Measurements from ENCODE around the gene LINGO3.
"Not testable (repeated sequence)": the region's sequence is repeated elsewhere in the genome, so short reads cannot be mapped to it uniquely, and the experiment has no call there.

The LINGO3 gene

DNA sequence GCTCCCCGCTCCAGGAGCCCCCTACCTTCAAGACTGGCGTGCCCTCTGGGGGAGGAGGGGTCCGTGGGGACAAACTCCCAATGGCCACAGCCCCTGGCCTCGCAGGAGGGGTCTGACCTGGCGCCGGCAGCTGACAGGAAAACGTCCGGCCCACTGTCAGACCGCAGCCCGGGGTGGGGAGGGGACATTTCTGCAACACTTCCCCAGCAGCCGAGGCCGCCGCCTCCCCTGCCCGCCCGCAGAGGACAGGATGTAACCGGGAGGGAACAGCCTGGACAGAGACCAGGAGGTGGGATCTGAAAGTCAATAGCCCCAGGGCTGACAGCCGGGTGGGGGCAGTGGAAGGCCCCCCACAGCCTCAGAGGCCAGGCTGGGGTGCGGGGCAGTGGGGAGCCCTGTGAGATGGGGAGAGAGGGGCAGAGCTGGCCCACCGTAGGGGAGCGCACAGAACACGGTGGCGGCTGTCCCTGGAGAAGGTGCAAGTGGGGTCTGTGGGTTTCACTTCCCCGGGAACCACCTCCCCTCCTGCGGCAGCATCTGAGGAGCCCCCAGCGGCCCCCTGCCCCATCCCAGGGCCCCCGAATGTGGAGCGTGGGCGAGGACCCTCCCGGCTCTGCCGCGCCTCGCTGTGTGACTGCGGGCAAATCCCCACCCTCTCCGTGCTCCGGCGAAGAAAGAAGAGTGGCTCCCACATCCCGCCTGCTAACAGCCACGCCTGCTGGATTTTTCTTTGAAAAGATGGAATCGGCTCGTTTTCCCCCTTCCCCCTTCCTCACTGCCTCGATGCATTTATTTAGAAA lies 25.7 kb downstream of the LINGO3 start, which contains the start of gene PEAK3:
Gene PEAK3 (minus strand): TSS at position 114 of the 800 bp plus-strand sequence. CDS start 1,244 bp downstream, outside the sequence.
- DNase-seq (ENCODE audit: low read depth in 2 of 2) = no peak

DNA sequence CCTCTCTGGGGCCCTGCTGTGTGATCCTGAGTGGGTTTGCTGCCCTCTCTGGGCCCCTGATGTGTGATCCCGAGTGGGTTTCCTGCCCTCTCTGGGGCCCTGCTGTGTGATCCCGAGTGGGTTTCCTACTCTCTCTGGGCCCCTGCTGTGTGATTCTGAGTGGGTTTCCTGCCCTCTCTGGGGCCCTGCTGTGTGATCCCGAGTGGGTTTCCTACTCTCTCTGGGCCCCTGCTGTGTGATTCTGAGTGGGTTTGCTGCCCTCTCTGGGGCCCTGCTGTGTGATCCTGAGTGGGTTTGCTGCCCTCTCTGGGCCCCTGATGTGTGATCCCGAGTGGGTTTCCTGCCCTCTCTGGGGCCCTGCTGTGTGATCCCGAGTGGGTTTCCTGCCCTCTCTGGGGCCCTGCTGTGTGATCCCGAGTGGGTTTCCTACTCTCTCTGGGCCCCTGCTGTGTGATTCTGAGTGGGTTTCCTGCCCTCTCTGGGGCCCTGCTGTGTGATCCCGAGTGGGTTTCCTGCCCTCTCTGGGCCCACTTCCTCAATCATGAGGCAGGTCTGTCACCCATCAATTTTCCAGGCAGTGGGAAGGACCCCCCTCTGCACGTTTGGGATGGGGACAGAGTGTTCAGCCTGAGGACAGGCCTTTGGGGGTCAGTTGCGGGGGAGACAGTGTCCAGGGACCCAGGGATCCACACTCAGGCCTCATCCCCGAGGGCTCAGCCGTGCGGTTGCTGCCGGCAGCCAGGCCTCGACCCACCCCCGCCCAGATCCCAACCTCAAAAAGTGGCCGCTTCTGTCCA lies 26.5 kb downstream of the LINGO3 start:
- DNase-seq (ENCODE audit: low read depth in 2 of 2) = not testable (repeated sequence)

DNA sequence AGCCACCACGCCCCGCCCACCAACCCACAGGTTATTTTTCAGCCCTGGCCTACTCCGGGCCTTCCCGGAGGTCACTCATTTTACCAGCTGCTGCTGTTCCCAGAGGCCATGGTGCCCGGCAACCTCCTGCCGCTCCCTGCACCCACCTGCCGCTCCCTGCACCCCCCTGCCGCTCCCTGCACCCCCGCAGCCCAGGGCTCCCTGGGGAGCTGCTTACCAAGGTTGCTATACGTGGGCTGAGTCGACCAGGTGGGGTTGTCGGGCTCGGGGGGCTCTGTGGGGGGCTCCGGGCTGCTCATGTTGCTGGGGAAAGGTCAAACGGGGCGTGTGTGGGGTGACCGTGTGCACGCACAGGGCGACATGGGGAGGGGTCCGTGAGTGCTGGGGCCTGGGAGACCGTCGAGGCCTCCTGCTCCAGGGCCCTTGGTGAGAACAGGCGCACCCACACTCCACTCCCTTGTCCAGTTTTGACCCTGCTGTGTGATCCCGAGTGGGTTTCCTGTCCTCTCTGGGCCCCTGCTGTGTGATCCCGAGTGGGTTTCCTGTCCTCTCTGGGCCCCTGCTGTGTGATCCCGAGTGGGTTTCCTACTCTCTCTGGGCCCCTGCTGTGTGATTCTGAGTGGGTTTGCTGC lies 27.2 kb downstream of the LINGO3 start:
- DNase-seq (ENCODE audit: low read depth in 2 of 2) = no peak

DNA sequence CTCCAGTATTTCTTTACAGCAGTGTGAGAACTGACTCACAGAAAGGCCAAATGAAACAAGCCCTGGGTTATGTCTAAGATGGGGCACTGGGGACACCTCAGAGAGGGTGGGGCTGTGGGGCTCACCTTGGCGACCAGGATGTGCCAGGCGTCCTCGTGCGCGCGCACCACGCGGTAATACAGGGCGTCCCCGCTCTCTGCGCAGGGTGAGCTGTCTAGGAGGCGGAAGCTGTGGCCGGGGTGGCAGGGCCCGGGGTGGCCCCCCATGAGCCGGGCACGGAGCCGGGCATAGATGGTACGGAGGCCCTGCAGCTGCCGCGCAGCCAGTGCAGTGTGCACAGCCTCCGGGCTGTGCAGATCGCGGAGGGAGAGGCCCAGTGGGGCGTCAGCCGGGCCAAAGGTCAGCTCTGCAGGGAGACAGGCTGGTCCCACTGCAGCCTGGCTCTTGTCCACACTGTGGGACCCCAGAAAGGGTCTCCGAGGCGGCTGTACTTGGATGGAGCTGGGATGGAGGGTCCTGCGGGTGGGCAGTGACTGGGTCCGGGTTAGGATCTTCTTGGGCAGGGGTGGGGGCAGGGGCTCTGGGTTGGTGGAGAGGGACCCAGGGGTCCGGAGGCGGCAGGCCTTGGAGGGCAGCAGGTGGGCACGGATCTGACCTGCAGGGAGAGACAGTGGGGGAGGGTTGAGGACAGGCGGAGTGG lies 29.3 kb downstream of the LINGO3 start:
- no peak for DNase-seq (ENCODE audit: low read depth in 2 of 2)

DNA sequence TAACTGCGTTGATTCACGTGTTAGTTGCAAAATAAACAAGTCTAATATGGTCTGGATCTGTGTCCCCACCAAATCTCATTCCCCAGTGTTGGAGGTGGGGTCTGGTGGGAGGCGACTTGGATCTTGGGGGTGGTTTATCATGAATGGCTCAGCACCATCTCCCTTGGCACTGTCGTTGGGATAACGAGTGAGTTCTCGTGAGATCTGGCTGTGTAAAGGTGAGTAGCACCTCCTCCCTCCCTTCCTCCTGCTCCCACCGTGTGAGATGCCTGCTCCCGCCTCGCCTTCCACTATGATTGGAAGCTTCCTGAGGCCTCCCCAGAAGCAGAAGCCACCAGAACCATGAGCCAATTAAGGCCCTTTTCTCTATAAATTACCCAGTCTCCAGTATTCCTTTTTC lies 30.8 kb downstream of the LINGO3 start:
- DNase-seq (ENCODE audit: low read depth in 2 of 2) = no peak

DNA sequence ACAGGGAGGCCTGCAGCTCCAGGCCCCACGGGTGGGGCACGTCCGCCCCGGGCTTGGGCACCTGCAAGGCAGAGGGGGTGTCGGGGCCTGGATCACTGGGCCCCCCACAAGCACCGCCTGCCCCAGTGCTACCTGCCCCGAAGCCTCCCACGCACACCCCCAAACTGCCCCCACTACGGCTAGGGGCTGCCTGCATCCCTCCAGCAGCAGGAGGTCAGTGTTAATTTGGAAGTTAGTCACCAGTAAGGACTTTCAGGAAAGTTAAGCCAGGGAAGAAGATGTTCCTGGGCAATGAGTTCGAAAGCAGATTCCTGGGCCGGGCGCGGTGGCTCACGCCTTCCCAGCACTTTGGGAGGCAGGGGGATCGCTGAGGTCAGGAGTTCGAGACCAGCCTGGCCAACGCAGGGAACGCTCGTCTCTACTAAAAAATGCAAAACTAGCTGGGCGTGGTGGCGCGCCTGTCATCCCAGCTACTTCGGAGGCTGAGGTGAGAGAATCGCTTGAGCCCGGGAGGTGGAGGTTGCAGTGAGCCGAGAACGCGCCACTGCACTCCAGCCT lies 31.4 kb downstream of the LINGO3 start:
- no peak for DNase-seq (ENCODE audit: low read depth in 2 of 2)

DNA sequence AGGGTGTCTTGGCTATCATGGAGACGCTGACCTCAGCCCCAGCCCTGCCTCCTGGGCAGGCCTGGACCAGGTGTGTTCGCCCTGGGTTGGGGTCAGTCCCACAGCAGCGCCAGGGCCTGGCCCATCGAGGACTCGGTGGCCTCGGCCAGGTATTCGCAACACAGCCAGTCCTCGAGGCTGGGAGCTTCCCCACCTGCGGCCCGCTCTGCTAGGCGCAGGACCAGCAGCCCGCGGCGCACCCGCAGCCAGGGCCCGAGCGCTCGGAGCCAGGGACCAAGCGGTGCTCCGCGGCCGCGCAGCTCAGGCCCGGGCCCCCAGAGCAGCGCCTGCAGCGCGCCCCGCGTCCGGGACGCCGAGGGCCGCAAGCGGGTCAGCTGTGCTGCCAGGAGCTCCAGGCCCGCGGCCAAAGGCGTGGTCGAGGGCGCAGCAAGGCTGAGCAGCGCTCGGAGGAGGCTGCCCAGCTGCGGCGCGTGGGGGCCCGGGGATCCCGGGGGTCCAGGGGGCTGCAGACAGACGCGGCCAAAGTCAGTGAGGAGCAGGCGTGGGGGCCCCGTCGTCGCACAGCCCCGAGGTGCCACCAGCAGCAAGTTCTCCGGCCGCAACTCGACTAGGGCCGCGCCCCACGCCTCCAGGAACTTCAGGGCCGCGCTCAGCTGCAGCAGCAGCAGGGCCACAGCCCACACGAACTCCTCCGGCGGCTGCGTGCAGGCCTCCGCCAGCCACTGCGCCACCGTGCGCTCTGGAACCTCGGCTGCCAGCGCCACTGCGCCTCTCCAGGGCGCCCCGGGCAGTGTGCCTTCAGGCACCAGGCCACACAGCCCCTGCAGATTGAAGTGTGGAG lies 32.1 kb downstream of the LINGO3 start:
- no peak for DNase-seq (ENCODE audit: low read depth in 2 of 2)

DNA sequence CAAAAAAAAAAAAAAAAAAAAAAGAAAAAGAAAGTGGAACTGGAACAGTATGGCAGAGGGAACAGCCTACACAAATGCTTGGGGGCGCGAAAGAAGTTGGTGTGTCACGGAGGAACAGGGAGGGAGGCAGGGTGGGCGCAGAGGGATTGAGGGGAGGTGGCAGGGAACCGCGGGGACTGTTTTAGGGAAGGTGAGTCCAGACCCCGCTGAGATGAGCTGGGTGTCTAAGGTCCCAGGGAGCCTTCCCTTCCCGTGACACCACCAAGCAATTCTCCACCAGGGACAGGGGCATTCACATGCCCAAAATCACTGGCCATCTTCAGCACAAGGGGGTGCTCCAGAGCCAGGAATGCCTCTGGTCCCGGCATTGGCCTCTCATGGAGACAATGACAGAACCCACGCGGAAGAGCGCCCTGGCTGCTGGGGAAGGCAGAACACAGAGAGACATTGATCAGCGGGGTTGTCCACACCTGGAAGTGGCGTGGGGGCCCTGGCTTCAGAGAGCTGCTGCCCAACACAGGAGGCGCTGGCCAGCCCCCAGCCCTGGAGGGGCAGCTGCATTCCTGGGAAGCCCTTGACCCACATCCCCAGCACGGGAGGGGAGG lies 32.9 kb downstream of the LINGO3 start:
- DNase-seq (ENCODE audit: low read depth in 2 of 2) = no peak

DNA sequence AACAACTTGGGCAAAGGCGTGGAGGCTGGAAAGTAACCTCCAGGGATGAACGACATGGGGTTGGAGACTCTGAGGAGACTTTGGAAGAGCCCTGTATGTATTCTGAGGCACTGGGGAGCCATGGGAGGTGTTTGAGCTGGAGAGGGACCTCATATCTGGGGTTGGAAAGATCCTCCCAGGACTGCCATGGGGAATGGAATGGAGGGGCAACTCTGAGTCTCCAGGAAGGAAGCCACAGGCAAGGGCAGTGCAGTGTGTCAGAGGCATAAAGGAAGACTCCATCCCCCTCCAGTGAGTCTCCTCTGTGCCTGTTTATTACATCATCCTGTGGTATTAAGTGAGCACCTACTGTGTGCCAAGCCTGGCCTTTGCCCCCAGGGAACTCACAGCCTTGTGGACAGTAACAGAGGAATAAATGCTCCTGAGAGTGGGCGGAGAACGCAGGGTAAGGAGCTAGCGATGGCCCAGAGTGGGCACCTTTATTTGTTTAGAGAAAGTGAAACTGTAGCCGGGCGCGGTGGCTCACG lies 33.7 kb downstream of the LINGO3 start:
- no peak for DNase-seq (ENCODE audit: low read depth in 2 of 2)

DNA sequence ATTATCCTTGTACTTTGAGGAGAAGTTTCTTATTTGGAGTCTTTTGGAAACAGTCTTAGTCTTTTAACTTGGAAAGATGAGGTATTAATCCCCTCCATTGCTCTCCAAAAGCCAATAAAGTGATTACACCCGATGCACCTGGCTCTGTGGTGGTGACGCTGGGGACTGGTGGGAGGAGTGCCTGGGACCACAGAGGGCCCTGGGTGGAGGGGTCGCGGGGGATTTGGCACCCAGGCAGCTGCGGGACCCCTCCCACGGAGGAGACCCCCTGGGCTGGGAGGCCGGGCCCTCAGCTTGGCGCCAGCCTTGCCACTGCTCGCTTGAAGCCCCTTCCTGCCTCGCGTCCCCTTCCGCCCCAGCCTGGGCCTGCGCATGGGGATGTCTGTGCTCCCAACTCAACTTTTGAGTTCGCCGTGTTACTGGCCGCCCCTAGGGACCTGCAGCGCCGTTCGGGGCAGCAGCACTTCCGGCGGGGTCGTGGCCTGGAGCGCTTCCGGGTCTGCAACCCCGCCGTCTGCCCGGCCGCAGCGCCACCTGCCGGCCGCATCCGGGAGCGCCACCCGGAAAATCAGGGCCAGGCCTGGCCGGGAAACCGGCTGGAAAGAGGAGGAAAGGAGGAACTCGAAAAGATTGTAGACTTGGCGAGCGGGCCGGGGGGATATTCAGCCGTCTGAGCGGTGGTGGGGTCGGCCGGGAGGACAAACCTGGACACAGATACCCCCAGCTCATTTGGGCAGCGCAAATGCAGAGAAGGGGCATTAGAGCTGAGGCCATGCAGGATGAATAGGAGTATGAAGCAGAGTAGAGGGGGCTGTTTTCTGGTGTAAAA lies 34.4 kb downstream of the LINGO3 start:
- DNase-seq (ENCODE audit: low read depth in 2 of 2) = no peak

DNA sequence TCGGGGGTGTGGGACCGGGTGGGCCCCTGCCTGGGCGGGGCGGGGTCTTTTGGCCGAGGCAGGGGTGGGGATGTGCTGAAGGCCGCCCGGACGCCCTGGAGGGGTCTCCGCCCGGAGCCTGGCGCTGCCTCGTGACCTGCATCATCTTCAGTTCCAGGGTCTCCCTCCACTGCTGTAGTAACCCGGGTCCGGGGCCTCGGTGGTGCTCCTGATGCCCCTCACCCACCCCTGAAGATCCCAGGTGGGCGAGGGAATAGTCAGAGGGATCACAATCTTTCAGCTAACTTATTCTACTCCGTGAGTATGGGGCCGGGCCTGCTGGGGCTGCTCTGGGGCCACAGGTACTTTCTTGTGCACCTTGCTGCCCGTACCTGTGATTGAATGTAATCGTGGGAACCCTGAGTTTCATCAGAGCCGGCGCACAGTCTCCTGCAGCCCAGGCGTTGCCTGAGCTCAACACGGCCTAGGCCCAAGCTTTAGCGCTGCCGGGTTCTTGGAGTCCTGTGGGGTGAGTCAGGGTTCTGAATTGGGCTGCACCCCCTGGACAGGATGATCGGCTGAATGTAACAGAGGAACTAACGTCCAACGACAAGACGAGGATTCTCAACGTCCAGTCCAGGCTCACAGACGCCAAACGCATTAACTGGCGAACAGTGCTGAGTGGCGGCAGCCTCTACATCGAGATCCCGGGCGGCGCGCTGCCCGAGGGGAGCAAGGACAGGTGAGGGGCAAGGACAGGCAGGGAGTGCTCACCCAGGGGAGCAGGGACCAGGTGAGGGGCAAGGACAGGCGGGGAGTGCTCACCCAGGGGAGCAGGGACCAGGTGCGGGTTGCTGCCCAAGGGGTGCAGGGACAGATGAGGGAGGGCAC lies 36.5 kb downstream of the LINGO3 start:
- no peak for DNase-seq (ENCODE audit: low read depth in 2 of 2)

DNA sequence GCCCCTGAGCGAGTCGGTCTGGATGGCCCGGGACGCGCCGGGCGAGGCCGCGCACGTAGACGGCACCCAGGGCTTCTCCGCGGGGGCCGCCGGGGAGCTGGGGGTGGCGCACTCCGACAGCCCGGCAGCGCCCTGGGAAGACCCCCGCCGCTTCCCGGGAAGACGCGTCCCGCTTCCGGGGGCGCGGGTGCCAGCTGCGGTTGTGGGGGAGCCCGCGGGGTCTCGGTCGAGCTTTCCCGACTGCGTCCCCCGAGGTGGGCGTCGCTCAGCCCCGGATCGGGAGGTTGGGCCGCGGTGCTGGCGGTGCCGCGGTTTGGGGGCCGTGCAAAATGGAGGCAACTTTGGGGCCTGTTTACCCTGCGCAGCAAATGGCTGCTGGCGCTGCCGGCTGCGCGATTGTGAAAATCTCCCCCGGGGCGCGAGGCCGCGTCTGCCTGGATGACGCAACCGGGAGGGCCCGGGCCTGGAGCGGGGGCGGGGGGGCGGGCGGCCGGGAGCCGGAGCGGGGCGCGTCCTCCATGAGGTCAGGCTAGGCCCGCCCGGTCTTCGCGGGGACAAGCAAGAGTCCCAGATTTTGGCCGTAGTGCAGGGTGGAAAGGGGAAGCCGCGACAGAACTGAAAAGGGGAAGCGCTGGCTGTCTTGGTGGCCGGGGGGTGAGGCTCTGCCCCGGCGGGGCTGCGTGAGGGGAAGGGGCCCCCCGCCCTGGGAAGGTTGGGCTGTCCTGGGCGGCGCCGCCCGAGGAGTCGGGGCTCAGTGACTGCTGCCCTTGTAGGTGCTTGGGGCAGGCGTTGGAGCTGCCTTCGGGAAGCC lies 37.3 kb downstream of the LINGO3 start:
- peak; percentile 43 to 58 for DNase-seq (ENCODE audit: low read depth in 2 of 2)

DNA sequence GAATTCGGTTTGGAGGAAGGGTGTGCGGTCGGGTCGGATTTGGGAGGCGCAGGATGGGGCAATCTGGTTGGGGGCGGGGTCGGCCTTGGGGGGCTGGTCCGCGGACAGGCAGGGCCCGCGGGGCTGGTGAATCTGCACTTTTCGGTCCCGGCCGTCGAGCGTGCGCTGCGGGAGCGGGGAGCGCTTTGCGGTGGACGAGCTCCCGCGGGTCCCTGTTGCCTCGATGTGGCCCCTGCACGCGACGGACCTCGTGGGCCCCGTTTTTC lies 37.9 kb downstream of the LINGO3 start:
- DNase-seq (ENCODE audit: low read depth in 2 of 2) = no peak

DNA sequence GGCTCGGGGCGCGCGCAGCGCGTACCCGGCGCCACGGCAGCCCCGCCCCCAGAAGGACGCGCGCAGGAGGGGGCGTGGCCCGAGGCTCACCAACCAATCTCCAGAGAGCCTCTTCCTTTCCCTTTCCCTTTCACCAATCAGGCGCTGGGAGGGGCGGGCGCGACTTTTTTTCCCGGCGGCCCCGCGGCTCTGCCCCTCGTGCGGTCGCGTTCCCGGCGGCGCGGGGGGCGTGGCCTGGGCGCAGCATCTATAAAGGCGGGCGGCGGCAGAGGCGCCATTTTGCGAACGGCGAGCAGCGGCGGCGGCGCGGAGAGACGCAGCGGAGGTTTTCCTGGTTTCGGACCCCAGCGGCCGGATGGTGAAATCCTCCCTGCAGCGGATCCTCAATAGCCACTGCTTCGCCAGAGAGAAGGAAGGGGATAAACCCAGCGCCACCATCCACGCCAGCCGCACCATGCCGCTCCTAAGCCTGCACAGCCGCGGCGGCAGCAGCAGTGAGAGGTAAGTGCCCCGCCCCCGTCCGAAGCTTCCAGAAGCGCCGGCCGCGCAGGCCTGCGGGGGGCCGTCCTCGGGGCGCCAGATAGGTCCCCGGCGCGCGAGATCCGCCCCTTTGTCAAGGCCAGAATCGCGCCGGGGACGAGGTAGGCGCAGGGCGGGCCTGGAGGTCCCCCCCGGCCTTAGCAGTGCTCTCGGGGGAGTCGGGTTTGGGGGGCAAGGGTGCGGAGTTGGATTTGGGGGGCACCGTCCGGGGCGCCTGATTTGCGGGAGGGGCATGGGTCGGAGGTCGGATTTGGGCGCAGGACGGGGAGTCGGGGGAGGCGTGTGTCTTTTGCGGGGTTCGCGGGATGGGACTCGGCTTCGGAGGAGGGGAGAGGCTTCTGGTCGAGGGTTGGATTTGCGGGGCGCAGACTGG lies 38.5 kb downstream of the LINGO3 start:
- peak; percentile 97 to 99 for DNase-seq (ENCODE audit: low read depth in 2 of 2)

DNA sequence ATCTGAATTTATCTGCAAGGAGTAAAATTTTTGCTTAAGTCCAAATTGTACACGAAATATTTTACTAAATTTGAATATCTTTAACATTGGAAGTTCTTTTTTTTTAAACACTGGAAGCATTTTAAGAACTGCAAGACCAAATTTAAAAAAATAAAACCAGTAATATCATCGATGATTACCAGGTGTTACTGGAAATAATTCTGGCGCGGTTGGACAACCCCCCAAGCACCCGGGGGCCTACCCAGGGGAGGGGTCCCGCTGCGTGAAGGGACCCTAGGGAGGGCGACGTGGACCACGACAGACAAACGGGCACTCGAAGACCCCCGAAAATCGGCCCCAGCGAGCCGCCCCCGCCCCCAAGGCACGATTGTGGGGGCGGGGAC lies 39.1 kb downstream of the LINGO3 start:
- no peak for DNase-seq (ENCODE audit: low read depth in 2 of 2)

DNA sequence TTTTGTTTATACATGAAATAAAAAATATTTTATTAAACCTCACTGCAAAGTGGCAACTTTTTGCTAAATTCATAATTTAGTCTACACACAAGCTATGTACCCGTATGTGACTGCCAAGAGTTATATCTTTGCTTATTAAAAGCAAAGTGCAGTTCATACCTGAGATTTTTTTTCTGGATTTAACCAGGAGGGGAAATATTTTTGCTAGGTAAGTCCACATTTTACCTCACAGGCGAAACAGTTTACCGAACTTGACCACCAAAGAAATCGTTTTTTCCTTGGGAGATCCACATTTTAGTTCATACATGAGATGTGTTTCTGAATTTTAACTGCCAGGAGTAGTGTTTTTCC lies 39.5 kb downstream of the LINGO3 start:
- no peak for DNase-seq (ENCODE audit: low read depth in 2 of 2)

All from stimulated activated CD8-positive, alpha-beta memory T cell treated with anti-CD3 and anti-CD28 coated beads, Interleukin-15, amount 100 ng/mL, for 4 hours (primary cell).